GM12878 (cell line): ENCODE measurements around the gene MYDGF. TPM values are rescaled to one million over a fixed set of nuclear protein-coding genes. Genes with fewer than 3 reads are reported as not detected.

Source experiments
- ATAC-seq: fragments of 200-7000 bp; cut with Tn5 transposase; 3 replicates; pipeline ENCODE4 v1.9.1; 2020; ENCODE audit warnings: mild to moderate bottlenecking, moderate library complexity
- BruUV-seq: library from RNA; stranded (reverse); fragments of 400-500 nt; replicated peaks from 2 replicates; lab custom pipeline; 2021; lab: Mats Ljungman, UMichigan
- CTCF ChIA-PET: fragments of 300-600 bp; sonication (Branson Sonifier 250); formaldehyde crosslinking; extraction: SDS; loops from one replicate; lab custom pipeline; 2021; ENCODE audit warnings: inconsistent platforms; lab: Yijun Ruan, JAX
- POLR2A ChIA-PET: fragments of 350-600 bp; formaldehyde crosslinking; extraction: SDS; loops from one replicate; lab custom pipeline; 2021; ENCODE audit warnings: inconsistent platforms; lab: Charles Lee
- RAD21 ChIA-PET: fragments of 300-600 bp; sonication (Branson Sonifier 250); formaldehyde crosslinking; loops from one replicate; lab custom pipeline; 2023; ENCODE audit warnings: antibody characterized with exemption; ENCODE audit not compliant: unreplicated experiment; lab: Charles Lee
- SMC1A ChIA-PET: fragments of 300-600 bp; sonication (Branson Sonifier 250); formaldehyde crosslinking; loops from one replicate; lab custom pipeline; 2023; ENCODE audit not compliant: unreplicated experiment, uncharacterized antibody; lab: Charles Lee
- DNase-seq: peaks from one replicate; pipeline ENCODE4 v3.0.0-alpha.2; 2011; ENCODE audit warnings: low read depth, low spot score
- FAIRE-seq: peaks from 3 replicates; lab custom pipeline; 2011; peaks lifted over from hg19 to GRCh38; lab: Jason Lieb, UNC
- H2AFZ ChIP-seq: 2 replicates; pipeline ENCODE4 v1.6.0; 2011; ENCODE audit warnings: low read depth, low read length, control low read depth; ENCODE audit not compliant: control insufficient read depth
- H3K27ac ChIP-seq: 2 replicates; pipeline ENCODE4 v1.5.1; 2011; ENCODE audit warnings: control low read depth; ENCODE audit not compliant: control insufficient read depth, insufficient read depth
- H3K27me3 ChIP-seq, 2 experiments: replicated peaks in 1 of 2; 2 replicates each; pipeline versions ENCODE4 v1.6.0 to v1.6.1; 2011; ENCODE audit warnings: low read length in 1 of 2; ENCODE audit not compliant: control insufficient read depth in 2 of 2, insufficient read depth in 2 of 2
- H3K36me3 ChIP-seq, 2 experiments: 2 replicates each; pipeline ENCODE4 v1.5.1; 2011; ENCODE audit warnings: low read length in 1 of 2; ENCODE audit not compliant: control insufficient read depth in 2 of 2, insufficient read depth in 2 of 2
- H3K4me1 ChIP-seq: 2 replicates; pipeline ENCODE4 v1.6.1; 2011; ENCODE audit warnings: mild to moderate bottlenecking, low read length, moderate library complexity, mixed read lengths; ENCODE audit not compliant: control insufficient read depth, insufficient read depth
- H3K4me2 ChIP-seq: 2 replicates; pipeline ENCODE4 v1.6.0; 2011; ENCODE audit warnings: control low read depth; ENCODE audit not compliant: control insufficient read depth, insufficient read depth
- H3K4me3 ChIP-seq: fragments of 200-600 bp; sonication (generic); 2 replicates; pipeline ENCODE4 v1.5.1; 2016
- H3K79me2 ChIP-seq: 2 replicates; pipeline ENCODE4 v1.6.0; 2011; ENCODE audit warnings: low read length; ENCODE audit not compliant: control insufficient read depth, insufficient read depth
- H3K9ac ChIP-seq: 2 replicates; pipeline ENCODE4 v1.8.0; 2011; ENCODE audit warnings: low read length, control low read depth, mixed read lengths; ENCODE audit not compliant: control insufficient read depth, insufficient read depth
- H3K9me3 ChIP-seq: replicated peaks from 3 replicates; pipeline ENCODE4 v1.5.1; 2011; ENCODE audit warnings: mild to moderate bottlenecking, low read length; ENCODE audit not compliant: control insufficient read depth, insufficient read depth
- H4K20me1 ChIP-seq: 2 replicates; pipeline ENCODE4 v1.6.0; 2011; ENCODE audit not compliant: control insufficient read depth, insufficient read depth
- CREM ChIP-seq: IDR thresholded peaks from 2 replicates; pipeline ENCODE4 v1.6.1; 2014; ENCODE audit warnings: antibody characterized with exemption, low read depth
- EED ChIP-seq: sonication (generic); IDR thresholded peaks from 2 replicates; pipeline ENCODE4 v1.6.1; 2016; ENCODE audit warnings: antibody characterized with exemption, low read depth
- HDGF ChIP-seq: fragments of 450-650 bp; IDR thresholded peaks from 2 replicates; pipeline ENCODE4 v1.6.1; 2016; ENCODE audit warnings: antibody characterized with exemption
- JUNB ChIP-seq: IDR thresholded peaks from 2 replicates; pipeline ENCODE4 v1.6.1; 2016; ENCODE audit warnings: antibody characterized with exemption, mild to moderate bottlenecking
- NKRF ChIP-seq: fragments of 450-650 bp; conservative IDR thresholded peaks from 2 replicates; pipeline ENCODE4 v1.6.1; 2017; ENCODE audit warnings: mild to moderate bottlenecking, moderate library complexity
- SIX5 ChIP-seq: IDR thresholded peaks from 2 replicates; pipeline ENCODE4 v1.6.1; 2011; ENCODE audit warnings: mild to moderate bottlenecking, low read depth, low read length, moderate library complexity; ENCODE audit not compliant: severe bottlenecking
- SP1 ChIP-seq: IDR thresholded peaks from one replicate; pipeline ENCODE4 v1.6.1; 2011; ENCODE audit warnings: low read depth, low read length
- WGBS: methylation state at CpG from one replicate; pipeline ENCODE4 v1.1.6; 2016; ENCODE audit warnings: low lambda C conversion rate; ENCODE audit not compliant: insufficient replicate concordance, insufficient coverage; ENCODE audit errors: missing lambda C conversion rate; 5-methylcytosine and 5-hydroxymethylcytosine counted together
- in situ Hi-C: fragments of 300-500 bp; cut with MboI; formaldehyde crosslinking; loops from 9 replicates; pipeline ENCODE4 v1.14.3; 2018; ENCODE audit warnings: mixed read lengths
- intact Hi-C: fragments of 100-400 bp; cut with micrococcal nuclease; formaldehyde crosslinking; loops from one replicate; pipeline ENCODE4 v1.14.2; 2022; ENCODE audit not compliant: unreplicated experiment
- polyA plus RNA-seq, 11 experiments: library from polyadenylated mRNA; depleted of rRNA in 4 of 11; unstranded in 6 of 11; stranded (reverse) in 5 of 11; fragments of >200 nt; fragmentation: Nextera tagmentation in 4 of 11; fragmentation: Illumina TruSeq in 1 of 11; extraction: Ambion mirVana in 4 of 11; extraction: Trizol in 1 of 11; gene quantifications; 1 replicate in 1 of 11; 2 replicates in 10 of 11; pipeline versions ENCODE4 v1.2.1 to v1.2.3, GENCODE V29; 2011 to 2016; ENCODE audit warnings: inconsistent platforms in 2 of 11, missing spikeins in 2 of 11, low read depth in 1 of 11
- total RNA-seq, 4 experiments: library from RNA; depleted of rRNA in 3 of 4; stranded (reverse); fragments of >200 nt in 3 of 4; fragmentation: Illumina TruSeq in 1 of 4; extraction: Trizol in 1 of 4; gene quantifications; 2 replicates each; pipeline versions ENCODE4 v1.2.1 to v1.2.3, GENCODE V29; 2013 to 2021

Gene MYDGF
- total and polyA plus RNA-seq, 10 of the 15 experiments (the other 5 are each of a cell fraction or from before 2014, with no cell fraction given): 2.3 to 196 (median 57.5) TPM

DNA sequence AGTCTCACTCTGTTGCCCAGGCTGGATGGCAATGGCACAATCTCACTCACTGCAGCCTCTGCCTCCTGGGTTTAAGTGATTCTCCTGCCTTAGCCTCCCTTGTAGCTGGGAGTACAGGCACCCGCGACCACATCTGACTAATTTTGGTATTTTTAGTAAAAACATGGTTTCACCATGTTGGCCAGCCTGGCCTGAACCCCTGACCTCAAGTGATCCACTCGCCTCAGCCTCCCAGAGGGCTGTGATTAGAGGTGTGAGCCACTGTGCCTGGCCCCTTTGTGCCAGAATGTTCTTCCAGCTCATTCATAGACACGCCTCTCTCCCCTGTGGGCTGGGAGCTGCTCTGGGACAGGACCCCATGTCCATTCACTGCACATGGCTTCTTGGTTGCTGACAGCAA lies 9.1 kb downstream of the MYDGF start:
- Histone ChIP-seq H3K27ac (no peak overlapping the region), H2AFZ (no peak overlapping the region), H3K9me3 (no peaks in the 10 kb centered on the region), H3K36me3 (peaks cover 17 to 20% of the 10 kb centered on the region in 2 experiments; a peak in 3 of 4 replicates), H3K4me2 (no peak overlapping the region), H3K79me2 (no peaks in the 10 kb centered on the region), H3K4me1 (no peaks in the 10 kb centered on the region), H3K4me3 (no peak overlapping the region), H4K20me1 (no peaks in the 10 kb centered on the region), H3K9ac (no peak overlapping the region), H3K27me3 (no peaks in the 10 kb centered on the region)
- WGBS: 55% methylated on average over 4 of the region's 4 CpGs
- SMC1A ChIA-PET: no interaction called here
- TF ChIP-seq SP1 (no peak), CREM (no peak), EED (no peak), SIX5 (no peak), NKRF (no peak), JUNB (no peak), HDGF (no peak)
- CTCF ChIA-PET: no interaction called here
- POLR2A ChIA-PET: interaction anchor here (0.6 kb wide), 2 partner anchors 10 to 19 kb away, joined by 3 read pairs; no protein-coding TSS in a partner anchor
- FAIRE-seq (no peak), ATAC-seq (no peak), DNase-seq (no peak)
- RAD21 ChIA-PET: no interaction called here
- in situ Hi-C loops (no loop called here), intact Hi-C loops (no loop called here)
- no TSS peak for BruUV-seq
